Fibroblast of villous mesenchyme (primary cell): ENCODE measurements around the gene NTM. TPM values are rescaled to one million over a fixed set of nuclear protein-coding genes. Genes with fewer than 3 reads are reported as not detected.

Experiments
- DNase-seq: peaks from one replicate; pipeline ENCODE4 v3.0.0-alpha.2; 2010; ENCODE audit warnings: low read depth
- H3K4me3 ChIP-seq: 2 replicates; pipeline ENCODE4 v1.5.1; 2011; ENCODE audit warnings: low read depth, mild to moderate bottlenecking, low read length
- CTCF ChIP-seq: IDR thresholded peaks from 2 replicates; pipeline ENCODE4 v1.5.1; 2012; ENCODE audit warnings: low read depth, mild to moderate bottlenecking, low read length; ENCODE audit not compliant: insufficient read depth
- total RNA-seq: library from RNA; depleted of rRNA; stranded (reverse); fragments of >200 nt; gene quantifications from 2 replicates; pipeline ENCODE4 v1.2.3, GENCODE V29; 2012

NTM gene
- total RNA-seq, 1 donor: 7.3 TPM

DNA sequence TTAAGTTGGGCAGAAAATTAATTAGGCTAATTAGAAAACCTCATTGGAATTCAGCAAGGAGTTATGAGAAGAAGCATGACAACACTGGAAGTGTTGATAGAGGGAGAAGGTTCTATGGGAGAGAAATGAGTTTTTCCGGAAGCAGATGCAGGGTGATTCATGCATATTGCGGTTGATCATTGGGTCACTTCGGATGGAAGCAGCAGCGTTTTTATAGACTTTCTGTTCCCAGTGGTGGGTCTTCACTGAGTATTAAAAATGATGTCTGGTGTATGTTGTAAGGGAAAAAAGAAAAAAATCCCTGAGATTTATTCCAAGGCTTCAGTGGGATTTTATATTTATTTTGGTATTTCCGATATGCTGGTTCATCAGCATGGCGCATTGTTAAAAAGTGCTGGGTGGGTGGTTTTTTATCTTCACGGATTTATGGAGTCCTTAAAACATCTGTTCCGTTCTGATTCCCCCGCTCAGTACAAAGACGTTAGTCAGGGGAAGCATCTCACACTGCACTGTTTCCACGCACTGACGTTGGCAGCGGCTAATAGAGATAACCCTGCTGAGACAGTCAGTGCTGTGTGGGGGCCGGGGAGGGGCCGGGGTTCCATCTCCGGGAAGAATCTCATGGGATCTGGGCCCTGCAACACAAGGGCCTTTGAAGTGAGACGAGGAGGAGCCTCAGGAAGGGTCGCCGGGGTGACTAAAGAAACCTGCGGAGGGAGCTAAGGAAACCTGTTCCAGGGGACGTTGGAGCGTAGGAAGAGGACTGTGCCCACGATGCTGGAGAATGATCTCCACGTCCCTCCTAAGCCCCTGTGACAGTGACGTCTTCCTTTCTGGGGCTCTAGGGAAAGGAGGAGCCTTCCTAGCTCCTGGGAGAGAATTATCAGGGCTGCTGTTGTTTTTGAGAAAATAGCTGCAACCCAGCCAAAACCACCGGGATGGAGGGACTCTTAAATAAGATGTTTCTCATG lies 390.0 kb downstream of the NTM start:
- peak; percentile 92 for DNase-seq
- TF ChIP-seq CTCF: no peak

GRCh38 chr11:131762346-131763110 lies 392.1 kb downstream of the NTM start:
- H3K4me3 ChIP-seq: no peak overlapping the region
- DNase-seq: no peak
- TF ChIP-seq CTCF: no peak

More for the DNA sequence above, 390.0 kb downstream of the NTM start:
- peak overlapping the region; percentile 10 for H3K4me3 ChIP-seq

GRCh38 chr11:131763193-131763890 lies 392.9 kb downstream of the NTM start:
- H3K4me3 ChIP-seq: no peak overlapping the region
- no peak for TF ChIP-seq CTCF
- peak; percentile 72 for DNase-seq

DNA sequence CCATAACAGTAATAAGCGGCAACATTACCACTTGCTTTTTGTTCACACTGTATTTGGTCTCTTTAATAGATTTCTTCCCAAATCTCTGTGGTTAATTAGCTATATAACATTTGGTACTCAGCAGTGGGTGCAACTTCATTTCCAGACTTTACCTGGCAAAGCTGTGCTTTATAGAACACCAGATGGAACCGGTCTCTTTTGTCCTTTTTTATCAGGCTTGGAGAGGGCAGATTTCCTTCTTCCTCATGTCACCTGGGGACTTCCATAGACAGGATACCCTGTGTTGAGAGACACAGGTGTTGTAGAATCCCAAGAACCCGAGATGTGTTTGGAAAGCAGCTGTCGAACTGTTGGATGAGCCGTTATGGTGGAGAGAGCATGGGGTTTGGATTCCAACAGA lies 393.7 kb downstream of the NTM start:
- DNase-seq: no peak
- no peak for TF ChIP-seq CTCF
- H3K4me3 ChIP-seq: no peak overlapping the region

GRCh38 chr11:131764649-131765048 lies 394.2 kb downstream of the NTM start:
- DNase-seq: no peak
- H3K4me3 ChIP-seq: no peak overlapping the region
- no peak for TF ChIP-seq CTCF

- DNase-seq: no peak
- H3K4me3 ChIP-seq: no peak overlapping the region
- TF ChIP-seq CTCF: no peak
Measured at GRCh38 chr11:131766637-131767036, 396.2 kb downstream of the NTM start.
